Activated CD4-positive, CD25-positive, alpha-beta regulatory T cell treated with anti-CD3 and anti-CD28 coated beads, Interleukin-2, amount 50 U/mL, for 16 hours (primary cell): ENCODE data around the gene RHBG.

Experiments used
- DNase-seq: peaks from one replicate; pipeline ENCODE4 v3.0.0-alpha.2; 2020; ENCODE audit warnings: low read depth, low spot score

RHBG gene

GRCh38 chr1:156386134-156386901 lies 17.3 kb downstream of the RHBG start:
- DNase-seq = no peak

GRCh38 chr1:156386949-156387869 lies 18.2 kb downstream of the RHBG start:
- DNase-seq = no peak

DNA sequence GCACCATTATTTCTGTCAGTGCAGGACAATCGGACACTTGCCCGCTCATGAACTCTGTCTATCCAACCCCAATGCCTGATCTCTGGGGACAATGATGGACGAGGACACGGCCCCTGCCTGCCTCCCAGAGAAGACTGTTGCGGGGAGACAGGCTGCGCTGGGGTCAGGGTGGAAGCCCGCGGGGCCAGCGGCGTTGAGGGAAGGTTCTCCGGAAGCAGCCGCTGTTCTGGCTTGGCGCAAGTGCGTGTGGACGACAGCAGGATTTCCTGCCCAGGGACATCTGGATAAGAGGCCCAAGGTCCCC lies 18.8 kb downstream of the RHBG start:
- DNase-seq = no peak

- no peak for DNase-seq
Measured at GRCh38 chr1:156388174-156389137, 19.4 kb downstream of the RHBG start.

GRCh38 chr1:156389311-156389710 lies 20.3 kb downstream of the RHBG start:
- DNase-seq = no peak

- no peak for DNase-seq
Measured at GRCh38 chr1:156390469-156391365, 21.7 kb downstream of the RHBG start.

GRCh38 chr1:156391366-156391677 lies 22.3 kb downstream of the RHBG start:
- no peak for DNase-seq

GRCh38 chr1:156391701-156392100 lies 22.7 kb downstream of the RHBG start:
- no peak for DNase-seq

- no peak for DNase-seq
Measured at GRCh38 chr1:156392452-156392853, 23.4 kb downstream of the RHBG start.

- DNase-seq = no peak
Measured at GRCh38 chr1:156393095-156393494, 24.1 kb downstream of the RHBG start.

DNA sequence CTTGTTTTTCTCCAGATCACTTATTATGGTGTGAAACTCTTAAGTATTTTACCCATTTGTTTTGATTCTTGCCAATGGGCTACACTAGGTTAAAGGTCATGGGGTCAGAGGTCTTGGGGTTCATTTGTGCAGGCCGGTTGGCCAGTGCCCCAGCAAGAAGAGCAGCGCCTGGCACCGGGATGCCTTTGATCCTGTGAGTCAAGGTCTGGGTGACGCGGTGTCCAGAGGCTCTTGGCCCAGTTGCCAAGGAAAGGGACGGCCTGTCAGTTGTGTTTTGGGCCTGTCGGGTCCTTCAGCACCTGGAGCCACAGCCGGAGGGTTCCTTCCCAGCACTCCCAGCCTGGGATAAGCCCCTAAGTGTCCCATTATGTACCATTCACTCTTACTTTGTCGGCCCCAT lies 25.1 kb downstream of the RHBG start:
- DNase-seq = no peak

DNA sequence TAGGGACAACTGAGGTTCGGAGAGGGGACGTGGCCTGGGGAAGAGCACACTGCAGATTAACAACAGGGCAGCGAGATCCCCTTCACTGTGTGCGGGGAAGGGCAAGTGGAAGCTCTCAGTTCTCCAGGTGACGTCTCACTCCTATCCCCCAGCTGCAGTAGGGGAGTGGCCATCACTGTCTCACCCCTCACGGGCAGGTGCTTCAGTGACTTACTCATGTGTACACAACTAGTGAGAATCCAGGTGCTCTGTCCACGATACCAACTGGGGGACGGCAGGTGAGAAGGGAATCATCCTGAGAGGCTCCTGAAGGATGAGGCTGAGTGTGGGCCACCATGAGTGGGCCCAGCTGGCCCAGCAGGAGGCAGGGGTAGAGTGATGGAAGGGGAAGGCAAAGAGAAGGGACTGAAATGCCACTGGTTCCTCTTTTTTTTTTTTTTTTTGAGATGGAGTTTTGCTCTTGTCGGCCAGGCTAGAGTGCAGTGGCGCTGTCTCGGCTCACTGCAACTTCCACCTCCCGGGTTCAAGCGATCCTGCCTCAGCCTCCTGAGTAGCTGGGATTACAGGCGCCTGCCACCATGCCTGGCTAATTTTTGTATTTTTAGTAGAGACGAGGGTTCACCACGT lies 25.9 kb downstream of the RHBG start:
- no peak for DNase-seq

GRCh38 chr1:156399355-156400125 lies 30.5 kb downstream of the RHBG start:
- no peak for DNase-seq

- no peak for DNase-seq
Measured at GRCh38 chr1:156400191-156400935, 31.4 kb downstream of the RHBG start.

GRCh38 chr1:156401041-156401574 lies 32.1 kb downstream of the RHBG start:
- no peak for DNase-seq

DNA sequence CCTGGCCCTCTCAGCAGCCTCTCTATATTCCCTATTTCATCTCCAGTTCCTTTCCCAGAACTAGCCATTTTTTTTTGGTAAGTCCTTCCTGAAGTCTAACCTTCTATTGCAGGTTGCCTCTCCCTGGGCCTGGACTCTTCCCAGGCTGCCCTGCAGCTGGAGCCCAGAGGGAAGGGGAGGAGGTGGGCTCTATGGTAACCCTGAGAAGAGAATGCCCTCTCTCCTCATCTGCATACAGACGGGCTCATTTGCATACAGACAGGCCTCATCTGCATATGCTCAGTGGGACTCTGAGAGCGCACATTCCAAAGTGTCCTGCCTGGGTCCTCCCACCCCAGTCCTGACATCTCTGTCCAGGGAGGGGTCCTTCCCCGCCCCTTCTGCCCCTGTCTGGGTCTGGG lies 32.7 kb downstream of the RHBG start:
- no peak for DNase-seq

GRCh38 chr1:156402331-156403020 lies 33.5 kb downstream of the RHBG start:
- DNase-seq = no peak

GRCh38 chr1:156405670-156406069 lies 36.7 kb downstream of the RHBG start:
- no peak for DNase-seq
